GM21786 (cell line): ENCODE data around the gene NGF.
"Not testable (repeated sequence)": the region's sequence is repeated elsewhere in the genome, so short reads cannot be mapped to it uniquely, and the experiment has no call there.

Experiments used
- ATAC-seq: cut with Tn5 transposase; IDR thresholded peaks from one replicate; pipeline ENCODE4 v1.9.1; 2021; ENCODE audit not compliant: unreplicated experiment

NGF gene

GRCh38 chr1:115310581-115311473 is 27.2 kb downstream of the NGF start:
- ATAC-seq = no peak

GRCh38 chr1:115309504-115309903 is 28.5 kb downstream of the NGF start:
- ATAC-seq = not testable (repeated sequence)

GRCh38 chr1:115308969-115309368 is 29.1 kb downstream of the NGF start:
- ATAC-seq = no peak

GRCh38 chr1:115307661-115308060 is 30.4 kb downstream of the NGF start:
- ATAC-seq = no peak

GRCh38 chr1:115306146-115306545 is 31.9 kb downstream of the NGF start:
- ATAC-seq = no peak

- no peak for ATAC-seq
Observed at GRCh38 chr1:115303364-115303763, 34.7 kb downstream of the NGF start.

- ATAC-seq = no peak
Observed at GRCh38 chr1:115302390-115302961, 35.6 kb downstream of the NGF start.

GRCh38 chr1:115301438-115302020 is 36.5 kb downstream of the NGF start:
- ATAC-seq = no peak

GRCh38 chr1:115300087-115300876 is 37.8 kb downstream of the NGF start:
- no peak for ATAC-seq

- no peak for ATAC-seq
Observed at GRCh38 chr1:115299266-115299665, 38.8 kb downstream of the NGF start.

GRCh38 chr1:115296981-115297380 is 41.1 kb downstream of the NGF start:
- ATAC-seq = peak; percentile 86

- no peak for ATAC-seq
Observed at GRCh38 chr1:115295904-115296696, 41.9 kb downstream of the NGF start.

GRCh38 chr1:115293899-115294298 is 44.1 kb downstream of the NGF start:
- ATAC-seq = no peak

- ATAC-seq = no peak
Observed at GRCh38 chr1:115293006-115293405, 45.0 kb downstream of the NGF start.

GRCh38 chr1:115291741-115292140 is 46.3 kb downstream of the NGF start:
- ATAC-seq = no peak

- no peak for ATAC-seq
Observed at GRCh38 chr1:115289940-115290339, 48.1 kb downstream of the NGF start.

GRCh38 chr1:115288591-115289198 is 49.4 kb downstream of the NGF start:
- ATAC-seq = no peak

- no peak for ATAC-seq
Observed at GRCh38 chr1:115286431-115287205, 51.4 kb downstream of the NGF start.

- no peak for ATAC-seq
Observed at GRCh38 chr1:115284209-115284608, 53.8 kb downstream of the NGF start.
